Sigmoid colon (tissue), 7 donors: ENCODE measurements around the gene PRKCA. TPM values are rescaled to one million over a fixed set of nuclear protein-coding genes. Genes with fewer than 3 reads are reported as not detected.
"Not testable (repeated sequence)": the region's sequence is repeated elsewhere in the genome, so short reads cannot be mapped to it uniquely, and the experiment has no call there.

Experiments used
- DNase-seq: peaks from one replicate; pipeline ENCODE4 v3.0.0-alpha.2; 2019
- H3K27ac ChIP-seq, 4 donors: fragments of 200-600 bp; sonication (generic); one replicate each; pipeline ENCODE4 v1.5.1; 2016 to 2019; ENCODE audit warnings: mild to moderate bottlenecking in 1 of 4
- H3K27me3 ChIP-seq, 3 donors: fragments of 200-600 bp; sonication (generic); one replicate each; pipeline ENCODE4 v1.5.1; 2019; ENCODE audit warnings: mild to moderate bottlenecking in 1 of 3
- H3K36me3 ChIP-seq, 4 donors: fragments of 200-600 bp; sonication (generic); one replicate each; pipeline ENCODE4 v1.5.1; 2016 to 2019
- H3K4me1 ChIP-seq, 4 donors: fragments of 200-600 bp; sonication (generic); one replicate each; pipeline ENCODE4 v1.5.1; 2017 to 2019
- H3K4me3 ChIP-seq, 4 donors: fragments of 200-600 bp; sonication (generic); one replicate each; pipeline ENCODE4 v1.5.1; 2017 to 2019; ENCODE audit warnings: mild to moderate bottlenecking in 2 of 4, moderate library complexity in 1 of 4
- H3K9me3 ChIP-seq, 4 donors: fragments of 200-600 bp in 3 of 4; sonication (generic) in 3 of 4; one replicate each; pipeline versions ENCODE4 v1.5.1 to v1.6.1; 2013 to 2019
- EP300 ChIP-seq, 4 donors: sonication (generic); formaldehyde crosslinking; IDR thresholded peaks; one replicate each; pipeline ENCODE4 v1.6.1; 2017; ENCODE audit warnings: antibody characterized with exemption in 4 of 4
- POLR2A ChIP-seq, 2 donors: fragments of 450-650 bp; IDR thresholded peaks; one replicate each; pipeline ENCODE4 v1.6.1; 2016; ENCODE audit warnings: antibody characterized with exemption in 2 of 2, mild to moderate bottlenecking in 2 of 2, moderate library complexity in 2 of 2
- POLR2AphosphoS5 ChIP-seq, 4 donors: sonication (generic); formaldehyde crosslinking; IDR thresholded peaks; one replicate each; pipeline ENCODE4 v1.6.1; 2017; ENCODE audit warnings: antibody characterized with exemption in 4 of 4
- WGBS, 2 donors: extraction: QIAGEN DNeasy Blood & Tissue Kit; methylation state at CpG; one replicate each; pipeline ENCODE4 v1.1.7; 2013; 5-methylcytosine and 5-hydroxymethylcytosine counted together
- intact Hi-C: fragments of 100-400 bp; cut with DNase I; formaldehyde crosslinking; loops from one replicate; pipeline ENCODE4 v1.15.1; 2023
- polyA plus RNA-seq, 3 donors: library from polyadenylated mRNA; stranded (reverse); fragments of 200-250 nt; gene quantifications; one replicate each; pipeline ENCODE4 v1.2.3, GENCODE V29; 2013
- total RNA-seq, 4 donors: library from RNA; depleted of rRNA; stranded (reverse); fragments of >200 nt; gene quantifications; one replicate each; pipeline ENCODE4 v1.1.0, GENCODE V29; 2016
- TF ChIP-seq, protein P1 (sequence below), 4 experiments: fragments of 450-650 bp in 3 of 4; fragments of 200-600 bp in 1 of 4; IDR thresholded peaks; one replicate each; pipeline ENCODE4 v1.5.1; 2016 to 2019; ENCODE audit warnings: antibody characterized with exemption in 4 of 4, mild to moderate bottlenecking in 3 of 4, moderate library complexity in 2 of 4
- donor health status: healthy with polysubstance abuse.
- donor health status: Bipolar disorder and iron deficiency.
- donor health status: healthy.

The PRKCA gene
- total and polyA plus RNA-seq, 7 donors: 6.6 to 58.4 (median 42.6) TPM

DNA sequence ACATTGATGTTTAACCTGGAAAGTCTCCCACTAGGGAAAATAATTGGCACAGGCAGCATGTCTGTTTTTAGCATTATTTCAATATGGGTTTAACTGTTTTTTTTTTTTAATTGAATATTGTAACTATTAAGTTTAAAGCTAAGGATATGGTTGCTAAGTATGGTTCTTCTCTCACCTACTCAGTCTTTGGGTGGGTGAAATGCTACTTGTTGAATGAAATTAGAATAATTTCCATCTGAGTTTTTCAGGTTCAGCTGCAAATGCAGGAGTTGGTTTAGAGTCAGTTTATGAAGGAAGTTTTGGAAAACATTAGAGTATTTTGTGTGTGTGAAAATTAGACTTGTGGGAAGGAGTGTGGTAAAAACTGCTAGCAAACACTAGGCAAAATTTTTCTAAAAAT, 93.5 kb downstream of the PRKCA start:
- Histone ChIP-seq H3K27ac (no peak overlapping the region), H3K4me1 (peaks cover 0 to 21% (median 9%) of the 10 kb centered on the region in 4 donors), H3K27me3 (no peaks in the 10 kb centered on the region), H3K4me3 (no peak overlapping the region), H3K9me3 (no peaks in the 10 kb centered on the region), H3K36me3 (no peaks in the 10 kb centered on the region)
- DNase-seq: no peak
- no peak for TF ChIP-seq EP300 (IDR thresholded peaks at IDR 0.05)
- TF ChIP-seq POLR2AphosphoS5 (IDR thresholded peaks at IDR 0.05): no peak
- TF ChIP-seq POLR2A (IDR thresholded peaks at IDR 0.05): no peak
- TF ChIP-seq, protein P1, sequence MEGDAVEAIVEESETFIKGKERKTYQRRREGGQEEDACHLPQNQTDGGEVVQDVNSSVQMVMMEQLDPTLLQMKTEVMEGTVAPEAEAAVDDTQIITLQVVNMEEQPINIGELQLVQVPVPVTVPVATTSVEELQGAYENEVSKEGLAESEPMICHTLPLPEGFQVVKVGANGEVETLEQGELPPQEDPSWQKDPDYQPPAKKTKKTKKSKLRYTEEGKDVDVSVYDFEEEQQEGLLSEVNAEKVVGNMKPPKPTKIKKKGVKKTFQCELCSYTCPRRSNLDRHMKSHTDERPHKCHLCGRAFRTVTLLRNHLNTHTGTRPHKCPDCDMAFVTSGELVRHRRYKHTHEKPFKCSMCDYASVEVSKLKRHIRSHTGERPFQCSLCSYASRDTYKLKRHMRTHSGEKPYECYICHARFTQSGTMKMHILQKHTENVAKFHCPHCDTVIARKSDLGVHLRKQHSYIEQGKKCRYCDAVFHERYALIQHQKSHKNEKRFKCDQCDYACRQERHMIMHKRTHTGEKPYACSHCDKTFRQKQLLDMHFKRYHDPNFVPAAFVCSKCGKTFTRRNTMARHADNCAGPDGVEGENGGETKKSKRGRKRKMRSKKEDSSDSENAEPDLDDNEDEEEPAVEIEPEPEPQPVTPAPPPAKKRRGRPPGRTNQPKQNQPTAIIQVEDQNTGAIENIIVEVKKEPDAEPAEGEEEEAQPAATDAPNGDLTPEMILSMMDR (IDR thresholded peaks at IDR 0.05): no peak
- intact Hi-C loops: no loop called here

GRCh38 chr17:66397486-66397885, 95.1 kb downstream of the PRKCA start:
- no peaks in the 10 kb centered on the region for H3K9me3 ChIP-seq
- DNase-seq: no peak

GRCh38 chr17:66398059-66398458, 95.6 kb downstream of the PRKCA start:
- intact Hi-C loops: no loop called here
- Histone ChIP-seq H3K9me3 (no peaks in the 10 kb centered on the region), H3K4me1 (peaks cover 0 to 24% (median 12%) of the 10 kb centered on the region in 4 donors), H3K27ac (no peak overlapping the region), H3K27me3 (no peaks in the 10 kb centered on the region), H3K36me3 (no peaks in the 10 kb centered on the region), H3K4me3 (no peak overlapping the region)
- TF ChIP-seq, protein P1 (IDR thresholded peaks at IDR 0.05): no peak
- no peak for TF ChIP-seq EP300 (IDR thresholded peaks at IDR 0.05)
- no peak for TF ChIP-seq POLR2AphosphoS5 (IDR thresholded peaks at IDR 0.05)
- TF ChIP-seq POLR2A (IDR thresholded peaks at IDR 0.05): no peak
- WGBS, 2 donors: 22 to 46% methylated on average over 4 of the region's 4 CpGs
- no peak for DNase-seq

More at GRCh38 chr17:66397486-66397885, 95.1 kb downstream of the PRKCA start:
- intact Hi-C loops: no loop called here
- Histone ChIP-seq H3K4me3 (no peak overlapping the region), H3K36me3 (no peaks in the 10 kb centered on the region), H3K27ac (no peak overlapping the region), H3K4me1 (peaks cover 0 to 21% (median 9%) of the 10 kb centered on the region in 4 donors), H3K27me3 (no peaks in the 10 kb centered on the region)
- WGBS, 2 donors: 71 to 83% methylated on average over 3 of the region's 3 CpGs
- no peak for TF ChIP-seq POLR2AphosphoS5 (IDR thresholded peaks at IDR 0.05)
- TF ChIP-seq POLR2A (IDR thresholded peaks at IDR 0.05): no peak
- TF ChIP-seq, protein P1 (IDR thresholded peaks at IDR 0.05): no peak
- TF ChIP-seq EP300 (IDR thresholded peaks at IDR 0.05): no peak

DNA sequence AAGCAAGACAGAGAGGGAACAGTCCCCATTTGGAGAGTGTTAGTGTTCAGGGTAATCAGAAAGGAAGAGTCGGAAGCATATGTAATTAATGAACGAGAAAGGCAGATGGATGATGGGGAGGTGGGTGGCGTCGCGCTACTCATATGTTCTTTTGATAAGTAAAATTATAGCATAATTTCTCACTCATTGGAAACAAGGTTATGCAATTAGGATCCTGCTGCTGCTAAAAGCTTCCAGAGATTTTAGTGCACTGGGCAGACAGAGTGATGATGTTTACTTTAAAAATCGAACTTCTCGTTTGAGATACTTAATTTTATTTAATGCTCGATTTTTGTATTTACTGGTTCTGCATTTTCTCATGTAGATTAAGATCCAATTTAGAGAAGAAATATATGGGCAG, 96.2 kb downstream of the PRKCA start:
- Histone ChIP-seq H3K9me3 (no peaks in the 10 kb centered on the region), H3K4me3 (no peak overlapping the region), H3K27me3 (no peaks in the 10 kb centered on the region), H3K36me3 (no peaks in the 10 kb centered on the region), H3K4me1 (peaks cover 0 to 30% (median 17%) of the 10 kb centered on the region in 4 donors), H3K27ac (no peak overlapping the region)
- TF ChIP-seq EP300 (IDR thresholded peaks at IDR 0.05) (no peak), POLR2A (IDR thresholded peaks at IDR 0.05) (no peak), POLR2AphosphoS5 (IDR thresholded peaks at IDR 0.05) (no peak)
- TF ChIP-seq, protein P1 (IDR thresholded peaks at IDR 0.05): no peak
- WGBS, 2 donors: 88 to 89% methylated on average over 8 of the region's 8 CpGs
- intact Hi-C loops: no loop called here
- no peak for DNase-seq

GRCh38 chr17:66399441-66399840, 97.0 kb downstream of the PRKCA start:
- H3K9me3 ChIP-seq: no peaks in the 10 kb centered on the region
- no peaks in the 10 kb centered on the region for H3K36me3 ChIP-seq
- 61 to 68% methylated on average over 3 of the region's 3 CpGs for WGBS, 2 donors
- TF ChIP-seq EP300 (IDR thresholded peaks at IDR 0.05) (no peak), POLR2A (IDR thresholded peaks at IDR 0.05) (no peak), POLR2AphosphoS5 (IDR thresholded peaks at IDR 0.05) (no peak)
- TF ChIP-seq, protein P1 (IDR thresholded peaks at IDR 0.05): no peak
- H3K4me3 ChIP-seq: no peak overlapping the region
- no peak overlapping the region for H3K27ac ChIP-seq
- intact Hi-C loops: no loop called here
- no peaks in the 10 kb centered on the region for H3K27me3 ChIP-seq
- H3K4me1 ChIP-seq: peaks cover 0 to 38% (median 25%) of the 10 kb centered on the region in 4 donors
- DNase-seq: no peak

- H3K9me3 ChIP-seq, H3K27me3 ChIP-seq, H3K36me3 ChIP-seq, DNase-seq, intact Hi-C loops, H3K27ac ChIP-seq, H3K4me3 ChIP-seq: not testable (repeated sequence)
- H3K4me1 ChIP-seq: peaks cover 0 to 41% (median 32%) of the 10 kb centered on the region in 4 donors
- WGBS, 2 donors: 91 to 92% methylated on average over 11 of the region's 11 CpGs
Observed at GRCh38 chr17:66400041-66400688, 97.8 kb downstream of the PRKCA start.
